ENCODE data around the gene G3BP2. TPM values are rescaled to one million over a fixed set of nuclear protein-coding genes. Genes with fewer than 3 reads are reported as not detected.
A peak's percentile ranks its signal among the peaks of the same experiment; 100 is the strongest.

The G3BP2 gene
- total and polyA plus RNA-seq, 2 experiments from 2014 or later = 36.0 to 133 TPM

GRCh38 chr4:75686346-75686745 lies 13.1 kb upstream of the G3BP2 start:
- Histone ChIP-seq H4K20me1 (ENCODE audit: insufficient read depth) (no peaks in the 10 kb centered on the region), H2AFZ (no peak overlapping the region), H3K9ac (no peak overlapping the region), H3K27me3 (replicated peaks; ENCODE audit: insufficient read depth) (no peaks in the 10 kb centered on the region), H3K4me1 (ENCODE audit: insufficient read depth) (peaks cover 7% of the 10 kb centered on the region), H3K27ac (no peak overlapping the region), H3K79me2 (ENCODE audit: insufficient read depth) (no peaks in the 10 kb centered on the region), H3K4me3 (no peak overlapping the region), H3K4me2 (ENCODE audit: unreplicated experiment) (no peak overlapping the region), H3K9me3 (ENCODE audit: low read depth) (no peaks in the 10 kb centered on the region), H3K9me2 (ENCODE audit: insufficient read depth) (no peaks in the 10 kb centered on the region), H3F3A (ENCODE audit: insufficient read depth) (peaks cover 9% of the 10 kb centered on the region; the same call in 1 of the 2 replicates), H3K36me3 (ENCODE audit: low read depth) (no peaks in the 10 kb centered on the region)
- WGBS, 2 experiments (ENCODE audit: low coverage in 1 of 2, low lambda C conversion rate in 2 of 2, missing lambda C conversion rate in 2 of 2) = 64% methylated on average over 1 to 3 of the region's 3 CpGs
- no peak for TF ChIP-seq EZH2 (IDR thresholded peaks at IDR 0.05; ENCODE audit: insufficient read depth, poor library complexity, severe bottlenecking)
- TF ChIP-seq EZH2phosphoT487 (IDR thresholded peaks at IDR 0.05; ENCODE audit: insufficient read depth, low read depth) = no peak
- peak; percentile 9 for DNase-seq
- in situ Hi-C loops (cut with MboI) = no loop called here

- Histone ChIP-seq H3K9me2 (ENCODE audit: insufficient read depth) (no peaks in the 10 kb centered on the region), H3K27ac (no peak overlapping the region), H3K4me2 (ENCODE audit: unreplicated experiment) (no peak overlapping the region), H4K20me1 (ENCODE audit: insufficient read depth) (no peaks in the 10 kb centered on the region), H2AFZ (no peak overlapping the region), H3K9ac (no peak overlapping the region), H3K4me3 (no peak overlapping the region), H3K4me1 (ENCODE audit: insufficient read depth) (peaks cover 7% of the 10 kb centered on the region), H3K36me3 (ENCODE audit: low read depth) (no peaks in the 10 kb centered on the region), H3K9me3 (ENCODE audit: low read depth) (no peaks in the 10 kb centered on the region), H3K27me3 (replicated peaks; ENCODE audit: insufficient read depth) (no peaks in the 10 kb centered on the region), H3K79me2 (ENCODE audit: insufficient read depth) (no peaks in the 10 kb centered on the region), H3F3A (ENCODE audit: insufficient read depth) (peaks cover 9% of the 10 kb centered on the region; the same call in 1 of the 2 replicates)
- DNase-seq = no peak
- 90 to 95% methylated on average over 2 of the region's 2 CpGs for WGBS, 2 experiments (ENCODE audit: low coverage in 1 of 2, low lambda C conversion rate in 2 of 2, missing lambda C conversion rate in 2 of 2)
- in situ Hi-C loops (cut with MboI) = no loop called here
- TF ChIP-seq EZH2 (IDR thresholded peaks at IDR 0.05; ENCODE audit: insufficient read depth, poor library complexity, severe bottlenecking) (no peak), EZH2phosphoT487 (IDR thresholded peaks at IDR 0.05; ENCODE audit: insufficient read depth, low read depth) (no peak)
Measured at GRCh38 chr4:75685546-75686189, 12.5 kb upstream of the G3BP2 start.

- WGBS, 2 experiments (ENCODE audit: low coverage in 1 of 2, low lambda C conversion rate in 2 of 2, missing lambda C conversion rate in 2 of 2) = 92 to 94% methylated on average over 6 of the region's 6 CpGs
- Histone ChIP-seq H4K20me1 (ENCODE audit: insufficient read depth) (no peaks in the 10 kb centered on the region), H3K79me2 (ENCODE audit: insufficient read depth) (no peaks in the 10 kb centered on the region), H3K9me2 (ENCODE audit: insufficient read depth) (no peaks in the 10 kb centered on the region), H2AFZ (no peak overlapping the region), H3K27ac (no peak overlapping the region), H3K4me3 (no peak overlapping the region), H3K9ac (no peak overlapping the region), H3K9me3 (ENCODE audit: low read depth) (no peaks in the 10 kb centered on the region), H3K4me2 (ENCODE audit: unreplicated experiment) (no peak overlapping the region), H3F3A (ENCODE audit: insufficient read depth) (peaks cover 9% of the 10 kb centered on the region; the same call in 1 of the 2 replicates), H3K27me3 (replicated peaks; ENCODE audit: insufficient read depth) (no peaks in the 10 kb centered on the region), H3K4me1 (ENCODE audit: insufficient read depth) (peaks cover 7% of the 10 kb centered on the region), H3K36me3 (ENCODE audit: low read depth) (no peaks in the 10 kb centered on the region)
- in situ Hi-C loops (cut with MboI) = no loop called here
- no peak for TF ChIP-seq EZH2 (IDR thresholded peaks at IDR 0.05; ENCODE audit: insufficient read depth, poor library complexity, severe bottlenecking)
- no peak for TF ChIP-seq EZH2phosphoT487 (IDR thresholded peaks at IDR 0.05; ENCODE audit: insufficient read depth, low read depth)
- DNase-seq = no peak
Measured at GRCh38 chr4:75683482-75684155, 10.4 kb upstream of the G3BP2 start.

GRCh38 chr4:75679876-75680575 lies 6.8 kb upstream of the G3BP2 start:
- no peaks in the 10 kb centered on the region for H3K27me3 ChIP-seq (replicated peaks; ENCODE audit: insufficient read depth)
- no peaks in the 10 kb centered on the region for H3K9me3 ChIP-seq (ENCODE audit: low read depth)
- no peak overlapping the region for H3K9ac ChIP-seq
- in situ Hi-C loops (cut with MboI) = no loop called here
- DNase-seq = no peak
- no peak overlapping the region for H3K4me2 ChIP-seq (ENCODE audit: unreplicated experiment)
- H3K4me3 ChIP-seq = no peak overlapping the region
- H3F3A ChIP-seq (ENCODE audit: insufficient read depth) = no peaks in the 10 kb centered on the region
- H3K4me1 ChIP-seq (ENCODE audit: insufficient read depth) = no peaks in the 10 kb centered on the region
- no peak overlapping the region for H2AFZ ChIP-seq
- no peaks in the 10 kb centered on the region for H3K9me2 ChIP-seq (ENCODE audit: insufficient read depth)
- H3K79me2 ChIP-seq (ENCODE audit: insufficient read depth) = 0 out of 2 replicates have a peak, but pooled peaks cover 2% of the 10 kb centered on the region
- H3K27ac ChIP-seq = no peak overlapping the region
- TF ChIP-seq EZH2 (IDR thresholded peaks at IDR 0.05; ENCODE audit: insufficient read depth, poor library complexity, severe bottlenecking) (no peak), EZH2phosphoT487 (IDR thresholded peaks at IDR 0.05; ENCODE audit: insufficient read depth, low read depth) (no peak)
- 94% methylated on average over 3 of the region's 3 CpGs for WGBS, 2 experiments (ENCODE audit: low coverage in 1 of 2, low lambda C conversion rate in 2 of 2, missing lambda C conversion rate in 2 of 2)
- H4K20me1 ChIP-seq (ENCODE audit: insufficient read depth) = no peaks in the 10 kb centered on the region
- H3K36me3 ChIP-seq (ENCODE audit: low read depth) = no peaks in the 10 kb centered on the region

Data from GM23248 (cell line).